ENCODE data around the gene CYTH4. TPM values are rescaled to one million over a fixed set of nuclear protein-coding genes. Genes with fewer than 3 reads are reported as not detected.

Gene CYTH4
- total RNA-seq, 2 donors from 2014 or later = 1.5 to 5.9 TPM

- Histone ChIP-seq H3K4me3 (no peak overlapping the region), H3K27me3 (no peaks in the 10 kb centered on the region), H3K27ac (no peak overlapping the region), H3K4me1 (peaks cover 0 to 32% of the 10 kb centered on the region in 2 donors), H3K9me3 (no peaks in the 10 kb centered on the region), H3K36me3 (no peaks in the 10 kb centered on the region)
- DNase-seq (ENCODE audit: low spot score) = no peak
- no peak for TF ChIP-seq CTCF (IDR thresholded peaks at IDR 0.05)
These were observed 22.5 kb downstream of the CYTH4 start for GRCh38 chr22:37304595-37305343.

GRCh38 chr22:37305887-37306286, 23.6 kb downstream of the CYTH4 start:
- no peaks in the 10 kb centered on the region for H3K9me3 ChIP-seq
- no peaks in the 10 kb centered on the region for H3K27me3 ChIP-seq
- H3K27ac ChIP-seq = no peak overlapping the region
- no peak overlapping the region for H3K4me3 ChIP-seq
- no peaks in the 10 kb centered on the region for H3K36me3 ChIP-seq
- no peak for DNase-seq (ENCODE audit: low spot score)
- peaks cover 0 to 34% of the 10 kb centered on the region in 2 donors for H3K4me1 ChIP-seq
- no peak for TF ChIP-seq CTCF (IDR thresholded peaks at IDR 0.05)

- Histone ChIP-seq H3K9me3 (no peaks in the 10 kb centered on the region), H3K36me3 (no peaks in the 10 kb centered on the region), H3K4me3 (no peak overlapping the region), H3K27ac (peak overlapping the region; percentile 57 to 64), H3K27me3 (no peaks in the 10 kb centered on the region), H3K4me1 (peaks cover 0 to 34% of the 10 kb centered on the region in 2 donors)
- TF ChIP-seq CTCF (IDR thresholded peaks at IDR 0.05) = no peak
- DNase-seq (ENCODE audit: low spot score) = no peak
These were observed 24.2 kb downstream of the CYTH4 start for GRCh38 chr22:37306494-37306829.

- Histone ChIP-seq H3K9me3 (no peaks in the 10 kb centered on the region), H3K27me3 (no peaks in the 10 kb centered on the region), H3K4me3 (no peak overlapping the region), H3K27ac (no peak overlapping the region), H3K36me3 (no peaks in the 10 kb centered on the region), H3K4me1 (peaks cover 0 to 34% of the 10 kb centered on the region in 2 donors)
- no peak for DNase-seq (ENCODE audit: low spot score)
- no peak for TF ChIP-seq CTCF (IDR thresholded peaks at IDR 0.05)
These were observed 26.3 kb downstream of the CYTH4 start for GRCh38 chr22:37308385-37309200.

- no peak for DNase-seq (ENCODE audit: low spot score)
- Histone ChIP-seq H3K36me3 (no peaks in the 10 kb centered on the region), H3K4me3 (no peak overlapping the region), H3K27me3 (no peaks in the 10 kb centered on the region), H3K27ac (no peak overlapping the region), H3K9me3 (no peaks in the 10 kb centered on the region), H3K4me1 (peaks cover 0 to 34% of the 10 kb centered on the region in 2 donors)
- no peak for TF ChIP-seq CTCF (IDR thresholded peaks at IDR 0.05)
These were observed 27.1 kb downstream of the CYTH4 start for GRCh38 chr22:37309211-37310074.

All from right atrium auricular region (tissue), 2 donors.